Transverse colon (tissue), 4 donors: ENCODE data around the gene SAPCD1. TPM values are rescaled to one million over a fixed set of nuclear protein-coding genes. Genes with fewer than 3 reads are reported as not detected.

Experiments used
- DNase-seq: peaks from one replicate; pipeline ENCODE4 v3.0.0-alpha.2; 2019
- H3K27ac ChIP-seq, 4 donors: fragments of 200-600 bp; sonication (generic); 2 replicates each; pipeline ENCODE4 v1.5.1; 2016 to 2018; ENCODE audit warnings: inconsistent platforms in 4 of 4
- H3K27me3 ChIP-seq: fragments of 200-600 bp; sonication (generic); 2 replicates; pipeline ENCODE4 v1.5.1; 2017; ENCODE audit warnings: inconsistent platforms
- H3K36me3 ChIP-seq, 4 donors: fragments of 200-600 bp; sonication (generic); 2 replicates each; pipeline ENCODE4 v1.5.1; 2017 to 2019; ENCODE audit warnings: inconsistent platforms in 4 of 4
- H3K4me1 ChIP-seq, 4 donors: fragments of 200-600 bp; sonication (generic); 2 replicates each; pipeline ENCODE4 v1.5.1; 2017 to 2020; ENCODE audit warnings: inconsistent platforms in 4 of 4
- H3K4me3 ChIP-seq, 4 donors: fragments of 200-600 bp; sonication (generic); 1 replicate in 1 of 4; 2 replicates in 3 of 4; pipeline versions ENCODE4 v1.5.1 to v1.6.1; 2017 to 2019; ENCODE audit warnings: inconsistent platforms in 4 of 4
- H3K9me3 ChIP-seq, 2 donors: fragments of 200-600 bp; sonication (generic); 2 replicates each; pipeline ENCODE4 v1.5.1; 2017 to 2019; ENCODE audit warnings: inconsistent platforms in 2 of 2
- EP300 ChIP-seq: sonication (generic); formaldehyde crosslinking; IDR thresholded peaks from one replicate; pipeline ENCODE4 v1.6.1; 2017; ENCODE audit warnings: antibody characterized with exemption, low read depth
- POLR2A ChIP-seq: fragments of 450-650 bp; IDR thresholded peaks from one replicate; pipeline ENCODE4 v1.6.1; 2016; ENCODE audit warnings: antibody characterized with exemption, mild to moderate bottlenecking, moderate library complexity
- POLR2AphosphoS5 ChIP-seq, 3 donors: sonication (generic); formaldehyde crosslinking; IDR thresholded peaks; one replicate each; pipeline ENCODE4 v1.6.1; 2016; ENCODE audit warnings: antibody characterized with exemption in 3 of 3
- WGBS, 2 donors: methylation state at CpG; one replicate each; pipeline ENCODE4 v1.1.5; 2018; ENCODE audit warnings: low coverage in 1 of 2; 5-methylcytosine and 5-hydroxymethylcytosine counted together
- in situ Hi-C, 4 donors: fragments of 200-750 bp; cut with MboI; loops; one replicate each; pipeline versions ENCODE4 v1.15.0 to v1.15.1; 2017; ENCODE audit warnings: low sequenced_read_pairs in 3 of 4, low pct_ligation_motif_present in 1 of 4, low pct_unique_long_range_greater_than_20kb in 1 of 4
- intact Hi-C: fragments of 100-400 bp; cut with DNase I; formaldehyde crosslinking; loops from one replicate; pipeline ENCODE4 v1.15.1; 2023; ENCODE audit warnings: low total_unique reads
- total RNA-seq, 4 donors: library from RNA; depleted of rRNA; stranded (reverse); fragments of >200 nt; gene quantifications; one replicate each; pipeline ENCODE4 v1.1.0, GENCODE V29; 2016
- TF ChIP-seq, protein P1 (sequence below), 5 experiments: fragments of 200-600 bp in 3 of 5; fragments of 450-650 bp in 2 of 5; sonication (generic) in 3 of 5; IDR thresholded peaks; 1 replicate in 2 of 5; 2 replicates in 3 of 5; pipeline ENCODE4 v1.5.1; 2016 to 2017; ENCODE audit warnings: antibody characterized with exemption in 5 of 5, inconsistent platforms in 3 of 5, mild to moderate bottlenecking in 2 of 5, moderate library complexity in 1 of 5

Gene SAPCD1
- total RNA-seq, 4 donors from 2014 or later = 3.3 to 11.1 TPM; not detected in 2

- H3K36me3 ChIP-seq = no peaks in the 10 kb centered on the region
- no peak overlapping the region for H3K27ac ChIP-seq
- no peaks in the 10 kb centered on the region for H3K27me3 ChIP-seq
- no peak for TF ChIP-seq EP300
- TF ChIP-seq, protein P1, sequence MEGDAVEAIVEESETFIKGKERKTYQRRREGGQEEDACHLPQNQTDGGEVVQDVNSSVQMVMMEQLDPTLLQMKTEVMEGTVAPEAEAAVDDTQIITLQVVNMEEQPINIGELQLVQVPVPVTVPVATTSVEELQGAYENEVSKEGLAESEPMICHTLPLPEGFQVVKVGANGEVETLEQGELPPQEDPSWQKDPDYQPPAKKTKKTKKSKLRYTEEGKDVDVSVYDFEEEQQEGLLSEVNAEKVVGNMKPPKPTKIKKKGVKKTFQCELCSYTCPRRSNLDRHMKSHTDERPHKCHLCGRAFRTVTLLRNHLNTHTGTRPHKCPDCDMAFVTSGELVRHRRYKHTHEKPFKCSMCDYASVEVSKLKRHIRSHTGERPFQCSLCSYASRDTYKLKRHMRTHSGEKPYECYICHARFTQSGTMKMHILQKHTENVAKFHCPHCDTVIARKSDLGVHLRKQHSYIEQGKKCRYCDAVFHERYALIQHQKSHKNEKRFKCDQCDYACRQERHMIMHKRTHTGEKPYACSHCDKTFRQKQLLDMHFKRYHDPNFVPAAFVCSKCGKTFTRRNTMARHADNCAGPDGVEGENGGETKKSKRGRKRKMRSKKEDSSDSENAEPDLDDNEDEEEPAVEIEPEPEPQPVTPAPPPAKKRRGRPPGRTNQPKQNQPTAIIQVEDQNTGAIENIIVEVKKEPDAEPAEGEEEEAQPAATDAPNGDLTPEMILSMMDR (IDR thresholded peaks at IDR 0.05) = no peak
- TF ChIP-seq POLR2AphosphoS5 (IDR thresholded peaks at IDR 0.05) = no peak
- no peak for TF ChIP-seq POLR2A
- 90% methylated on average over 2 of the region's 2 CpGs; no CpG with 5 or more reads in 1 of the 2 donors for WGBS, 2 donors
- intact Hi-C loops (no loop called here), in situ Hi-C loops (no loop called here)
- H3K4me1 ChIP-seq = no peaks in the 10 kb centered on the region
- no peak overlapping the region for H3K4me3 ChIP-seq
- no peak for DNase-seq
- no peaks in the 10 kb centered on the region for H3K9me3 ChIP-seq
Observed at GRCh38 chr6:31758281-31758680, 4.2 kb upstream of the SAPCD1 start.

DNA sequence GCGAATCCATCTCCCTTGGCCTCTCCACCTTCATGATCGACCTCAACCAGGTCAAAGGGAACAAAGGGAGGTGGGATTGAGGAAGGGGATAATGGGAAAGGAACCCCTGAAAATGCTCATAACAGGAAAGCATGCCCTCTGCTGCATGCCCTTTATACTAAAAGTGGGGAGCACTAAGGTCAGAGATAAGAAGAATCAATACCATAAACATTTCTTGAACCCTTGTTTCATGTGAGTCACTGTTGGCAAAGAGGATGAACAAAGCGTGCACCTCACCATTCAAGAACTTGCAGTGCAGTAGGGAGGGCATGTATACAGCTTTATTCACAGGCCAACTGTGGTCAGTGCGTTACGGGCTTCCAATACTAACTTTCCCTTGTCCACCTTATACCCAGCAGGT lies 1.7 kb upstream of the SAPCD1 start:
- DNase-seq = no peak
- intact Hi-C loops (no loop called here), in situ Hi-C loops (loop anchor here in 1 of 4 donors (10.0 kb wide), 1 partner anchor 76 kb away; the partner anchor contains the start of gene LY6G5C)
- no peaks in the 10 kb centered on the region for H3K9me3 ChIP-seq
- H3K27ac ChIP-seq = no peak overlapping the region
- H3K36me3 ChIP-seq = no peaks in the 10 kb centered on the region
- H3K27me3 ChIP-seq = no peaks in the 10 kb centered on the region
- H3K4me1 ChIP-seq = peaks cover 0 to under 1% (median 0%) of the 10 kb centered on the region in 4 donors
- no peak for TF ChIP-seq EP300
- TF ChIP-seq POLR2A = no peak
- TF ChIP-seq, protein P1 (IDR thresholded peaks at IDR 0.05) = no peak
- no peak for TF ChIP-seq POLR2AphosphoS5 (IDR thresholded peaks at IDR 0.05)
- H3K4me3 ChIP-seq = no peak overlapping the region
- 88% methylated on average over 4 to 5 of the region's 5 CpGs for WGBS, 2 donors

DNA sequence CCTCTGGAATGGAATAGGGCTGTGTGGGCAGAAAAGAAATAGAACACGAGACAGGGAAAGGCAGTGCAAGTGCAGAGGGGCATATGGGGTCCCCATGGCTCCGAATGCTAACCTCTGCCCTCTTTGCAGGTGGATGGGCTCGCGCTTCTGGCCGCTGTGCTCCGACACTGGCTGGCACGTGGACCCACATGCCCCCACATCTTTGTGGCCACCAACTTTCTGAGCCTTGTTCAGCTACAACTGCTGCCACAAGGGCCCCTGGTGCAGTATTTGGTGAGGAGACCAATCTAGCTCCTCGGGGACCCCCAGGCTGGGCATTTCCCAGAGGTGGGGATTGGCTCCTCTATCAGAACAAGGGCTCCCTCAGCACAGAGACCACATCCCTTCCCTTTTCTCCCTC lies 1.1 kb upstream of the SAPCD1 start:
- in situ Hi-C loops = loop anchor here in 1 of 4 donors (10.0 kb wide), 1 partner anchor 77 kb away; the partner anchor contains the start of gene LY6G5C
- DNase-seq = no peak
- TF ChIP-seq POLR2A (no peak), EP300 (no peak), POLR2AphosphoS5 (IDR thresholded peaks at IDR 0.05) (no peak)
- TF ChIP-seq, protein P1 (IDR thresholded peaks at IDR 0.05) = no peak
- Histone ChIP-seq H3K4me1 (peaks cover 0 to 6% (median 0%) of the 10 kb centered on the region in 4 donors), H3K27ac (no peak overlapping the region), H3K36me3 (no peaks in the 10 kb centered on the region), H3K4me3 (no peak overlapping the region), H3K9me3 (no peaks in the 10 kb centered on the region), H3K27me3 (no peaks in the 10 kb centered on the region)
- intact Hi-C loops = no loop called here
- WGBS, 2 donors = 75 to 98% methylated on average over 1 to 8 of the region's 8 CpGs

DNA sequence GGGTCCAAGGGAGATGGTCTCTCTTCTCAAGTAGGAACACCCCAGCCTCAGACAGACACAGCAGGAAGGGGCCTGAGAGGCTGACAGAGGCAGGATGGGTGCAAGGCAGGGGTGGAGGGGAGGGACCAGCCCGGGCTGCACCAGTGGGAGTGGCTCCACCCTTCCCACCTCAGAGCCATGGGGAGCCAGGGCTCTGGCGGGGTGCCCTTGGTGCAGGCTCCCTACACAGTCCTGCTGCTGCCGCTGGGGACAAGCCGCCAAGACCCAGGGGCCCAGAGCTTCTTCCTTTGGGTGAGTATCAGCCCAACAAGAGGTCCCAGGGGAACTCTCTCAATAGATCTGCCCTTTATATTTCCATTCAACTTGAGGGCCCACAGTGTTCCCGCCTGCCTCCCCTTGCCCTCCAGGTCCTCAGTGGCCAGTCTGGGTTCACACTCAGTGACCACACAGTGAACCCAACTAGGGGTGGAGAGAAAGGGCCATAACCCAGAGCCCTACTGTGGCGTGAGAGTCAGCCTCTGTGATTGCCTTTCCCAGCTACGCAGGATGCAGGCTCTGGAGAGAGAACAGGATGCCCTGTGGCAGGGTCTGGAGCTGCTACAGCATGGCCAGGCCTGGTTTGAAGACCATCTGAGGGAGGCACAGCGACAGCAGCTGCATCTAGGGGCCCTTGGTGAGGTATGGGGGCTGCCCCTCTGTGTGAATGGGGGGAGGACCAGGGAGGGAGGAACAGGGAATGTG lies 592 bp downstream of the SAPCD1 start:
- 83% methylated on average over 8 of the region's 8 CpGs; no CpG with 5 or more reads in 1 of the 2 donors for WGBS, 2 donors

More for the DNA sequence above, 592 bp downstream of the SAPCD1 start:
- intact Hi-C loops = no loop called here
- peaks cover 0 to 10% (median 0%) of the 10 kb centered on the region in 4 donors for H3K4me1 ChIP-seq
- H3K9me3 ChIP-seq = no peaks in the 10 kb centered on the region
- no peak for DNase-seq
- TF ChIP-seq POLR2A (no peak), EP300 (no peak)
- TF ChIP-seq, protein P1 (IDR thresholded peaks at IDR 0.05) = no peak
- in situ Hi-C loops = loop anchor here in 1 of 4 donors (10.0 kb wide), 1 partner anchor 78 kb away; the partner anchor contains the start of gene LY6G5C
- H3K27ac ChIP-seq = no peak overlapping the region
- H3K36me3 ChIP-seq = no peaks in the 10 kb centered on the region
- H3K4me3 ChIP-seq = no peak overlapping the region
- no peaks in the 10 kb centered on the region for H3K27me3 ChIP-seq
